Retinal pigment epithelial cell (primary cell): ENCODE data around the gene KRTAP10-5.

Experiments
- DNase-seq: peaks from one replicate; pipeline ENCODE4 v3.0.0-alpha.2; 2010; ENCODE audit warnings: low read depth
- H3K4me3 ChIP-seq: 2 replicates; pipeline ENCODE4 v1.5.1; 2011; ENCODE audit warnings: mild to moderate bottlenecking, low read length, control low read depth, moderate library complexity
- CTCF ChIP-seq: conservative IDR thresholded peaks from 2 replicates; pipeline ENCODE4 v1.5.1; 2011; ENCODE audit warnings: low read depth, low read length, control low read depth, inconsistent platforms

The KRTAP10-5 gene

DNA sequence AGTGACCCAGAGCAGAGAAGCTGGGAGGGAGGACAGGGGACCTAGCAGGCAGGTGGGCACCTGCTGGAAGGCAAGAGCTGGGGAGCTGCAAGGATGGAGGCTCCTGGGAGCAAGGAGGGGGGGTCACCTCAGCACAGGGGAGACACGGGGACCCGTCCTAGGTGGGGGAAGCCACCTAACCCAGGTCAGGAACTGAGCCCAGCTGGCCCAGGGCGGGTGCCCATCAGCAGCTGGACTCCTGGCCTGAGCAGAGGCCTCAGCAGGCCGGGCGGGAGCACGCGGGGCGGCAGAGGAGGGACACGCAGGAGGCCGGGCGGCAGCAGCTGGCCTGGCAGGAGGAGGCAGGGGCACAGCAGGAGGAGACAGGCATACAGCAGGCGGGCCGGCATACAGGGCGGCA is 41.4 kb downstream of the KRTAP10-5 start:
- no peak overlapping the region for H3K4me3 ChIP-seq
- no peak for DNase-seq
- TF ChIP-seq CTCF = no peak

DNA sequence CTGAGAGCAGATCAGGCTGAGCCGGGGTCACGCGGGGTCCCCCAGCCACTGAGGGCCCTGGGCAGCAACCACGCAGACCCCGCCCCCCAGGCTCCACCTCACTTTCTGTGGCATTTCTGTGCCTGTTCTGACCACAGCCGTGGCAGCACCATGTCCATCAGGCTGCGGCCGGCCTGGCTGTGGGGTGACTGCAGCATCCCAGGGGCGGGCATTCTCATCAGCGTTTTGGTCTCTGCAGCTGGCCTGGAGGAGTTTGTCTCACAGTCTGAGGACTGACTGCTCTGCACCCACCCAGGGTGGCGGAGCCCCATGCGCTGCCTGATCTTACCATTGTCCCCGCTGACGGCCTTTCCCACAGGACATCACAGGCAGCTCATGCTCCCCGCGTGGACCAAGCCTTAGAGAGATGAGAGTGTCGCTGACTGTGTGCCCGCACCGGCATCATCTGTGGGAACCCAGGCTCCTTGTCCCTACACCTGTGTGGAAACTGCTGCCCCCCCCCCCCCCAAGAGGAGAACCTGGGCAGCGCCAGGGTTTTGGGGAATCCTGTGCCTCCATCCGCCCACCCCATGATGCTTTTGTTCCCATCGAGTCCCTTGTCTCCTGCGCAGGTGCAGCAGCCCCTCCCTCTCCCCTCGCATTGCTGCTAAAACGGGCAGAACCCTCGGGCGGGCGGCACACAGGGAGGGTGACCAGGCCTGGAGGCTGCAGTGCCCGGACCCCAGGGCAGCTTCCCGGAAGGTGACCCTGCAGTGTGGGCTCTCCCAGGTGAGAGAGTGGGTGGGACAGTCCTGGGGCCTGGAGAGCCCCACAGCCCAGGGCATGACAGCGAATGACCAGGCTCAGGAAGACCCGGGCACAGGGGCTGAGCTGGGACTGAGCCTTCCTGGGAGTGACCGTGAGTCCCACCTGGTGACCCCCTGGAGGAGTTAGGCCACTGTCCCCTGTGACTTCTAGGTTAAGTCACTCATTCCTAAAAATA is 42.2 kb downstream of the KRTAP10-5 start:
- TF ChIP-seq CTCF = no peak
- DNase-seq = no peak
- H3K4me3 ChIP-seq = no peak overlapping the region

DNA sequence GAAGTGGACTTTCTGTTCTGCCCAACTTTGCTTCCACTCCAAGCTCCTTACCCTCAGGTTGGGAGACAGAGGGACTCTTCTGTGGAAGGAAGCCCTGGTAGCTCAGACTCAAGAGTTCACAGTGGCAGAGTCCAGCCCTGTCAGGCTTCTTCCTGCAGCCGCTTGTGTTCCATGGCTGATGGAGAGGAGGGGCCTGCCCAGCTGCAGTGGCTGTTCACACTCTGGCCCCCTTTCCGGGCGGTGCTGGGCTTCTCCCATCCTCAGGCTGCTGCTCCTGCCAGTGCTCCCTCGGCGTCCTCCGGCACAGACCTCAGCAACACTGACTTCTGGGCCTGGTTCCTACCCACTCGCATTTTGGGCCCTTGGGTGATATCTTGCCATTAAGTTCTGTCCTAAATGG is 44.4 kb downstream of the KRTAP10-5 start:
- H3K4me3 ChIP-seq = no peak overlapping the region
- TF ChIP-seq CTCF = no peak
- DNase-seq = no peak

GRCh38 chr21:44534688-44535087 is 45.7 kb downstream of the KRTAP10-5 start:
- no peak for DNase-seq

GRCh38 chr21:44533891-44534627 is 46.3 kb downstream of the KRTAP10-5 start:
- H3K4me3 ChIP-seq = no peak overlapping the region
- DNase-seq = no peak
- no peak for TF ChIP-seq CTCF

More at GRCh38 chr21:44534688-44535087, 45.7 kb downstream of the KRTAP10-5 start:
- H3K4me3 ChIP-seq = no peak overlapping the region
- TF ChIP-seq CTCF = no peak

DNA sequence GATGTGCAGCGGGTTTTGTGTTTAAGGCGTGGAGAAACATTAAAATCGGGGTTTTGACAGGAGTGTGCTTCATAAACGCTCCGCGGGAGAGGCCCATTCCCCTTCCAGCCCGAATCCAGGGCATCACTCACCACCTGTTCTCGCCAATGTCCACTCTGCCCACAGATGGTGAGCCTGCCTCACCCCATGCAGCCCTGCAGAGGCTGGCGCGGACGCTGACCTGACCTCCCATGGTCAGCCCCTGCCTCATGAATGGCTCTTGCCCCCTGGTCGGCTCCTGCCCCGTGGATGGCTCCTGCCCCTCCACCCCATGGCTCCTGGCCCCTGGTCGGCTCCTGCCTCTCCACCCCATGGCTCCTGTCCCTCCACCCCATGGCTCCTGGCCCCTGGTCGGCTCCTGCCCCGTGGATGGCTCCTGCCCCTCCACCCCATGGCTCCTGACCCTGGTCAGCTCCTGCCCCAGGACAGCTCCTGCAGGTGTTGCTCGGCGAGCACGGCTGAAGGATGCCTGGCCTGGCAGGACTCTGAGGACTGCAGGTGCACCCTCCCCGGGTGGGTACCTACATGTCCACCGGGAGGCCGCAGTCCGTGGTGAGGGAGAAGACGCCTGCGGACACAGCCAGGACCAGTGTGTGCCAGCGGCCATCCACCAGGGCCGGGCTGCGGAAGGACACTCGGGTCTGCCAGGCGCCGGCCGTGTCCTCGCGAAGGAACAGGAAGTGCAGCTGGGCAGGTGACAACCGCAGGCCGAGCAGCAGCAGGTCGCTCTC is 47.1 kb downstream of the KRTAP10-5 start:
- no peak for DNase-seq
- no peak overlapping the region for H3K4me3 ChIP-seq
- TF ChIP-seq CTCF = no peak
